OCI-LY7 (cell line): ENCODE data around the gene ADAMTS17.

Experiments used
- EZH2phosphoT487 ChIP-seq: fragments of 200-600 bp; sonication (generic); IDR thresholded peaks from 2 replicates; pipeline ENCODE4 v1.6.1; 2018; ENCODE audit warnings: low read depth, borderline replicate concordance, mild to moderate bottlenecking, mixed run types, antibody characterized with exemption, low read length, moderate library complexity, mixed read lengths
- TF ChIP-seq, protein P1 (sequence below): fragments of 200-600 bp; sonication (generic); conservative IDR thresholded peaks from 2 replicates; pipeline ENCODE4 v1.5.1; 2014; ENCODE audit warnings: mild to moderate bottlenecking, antibody characterized with exemption, low read length, moderate library complexity, mixed read lengths

DNA sequence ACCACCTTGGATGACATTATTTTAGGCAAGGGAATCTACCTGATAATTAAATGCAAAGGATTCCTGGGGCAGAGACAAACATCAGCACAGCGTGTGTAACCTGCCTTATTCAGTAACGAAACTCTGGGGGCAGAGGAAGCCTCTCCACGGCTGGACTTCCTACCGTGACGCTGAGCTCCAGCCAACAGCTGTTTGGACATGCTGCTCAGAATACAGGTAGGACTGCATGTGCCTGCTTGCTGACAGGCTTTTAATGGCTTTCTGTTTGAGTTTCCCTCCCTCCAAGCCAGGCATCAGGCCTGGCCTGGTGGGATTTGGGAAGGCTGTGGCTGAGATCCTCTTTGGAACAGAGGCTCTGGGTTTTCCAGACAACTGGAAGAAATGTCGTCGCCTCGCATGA is 150.6 kb downstream of the ADAMTS17 start:
- TF ChIP-seq, protein P1, sequence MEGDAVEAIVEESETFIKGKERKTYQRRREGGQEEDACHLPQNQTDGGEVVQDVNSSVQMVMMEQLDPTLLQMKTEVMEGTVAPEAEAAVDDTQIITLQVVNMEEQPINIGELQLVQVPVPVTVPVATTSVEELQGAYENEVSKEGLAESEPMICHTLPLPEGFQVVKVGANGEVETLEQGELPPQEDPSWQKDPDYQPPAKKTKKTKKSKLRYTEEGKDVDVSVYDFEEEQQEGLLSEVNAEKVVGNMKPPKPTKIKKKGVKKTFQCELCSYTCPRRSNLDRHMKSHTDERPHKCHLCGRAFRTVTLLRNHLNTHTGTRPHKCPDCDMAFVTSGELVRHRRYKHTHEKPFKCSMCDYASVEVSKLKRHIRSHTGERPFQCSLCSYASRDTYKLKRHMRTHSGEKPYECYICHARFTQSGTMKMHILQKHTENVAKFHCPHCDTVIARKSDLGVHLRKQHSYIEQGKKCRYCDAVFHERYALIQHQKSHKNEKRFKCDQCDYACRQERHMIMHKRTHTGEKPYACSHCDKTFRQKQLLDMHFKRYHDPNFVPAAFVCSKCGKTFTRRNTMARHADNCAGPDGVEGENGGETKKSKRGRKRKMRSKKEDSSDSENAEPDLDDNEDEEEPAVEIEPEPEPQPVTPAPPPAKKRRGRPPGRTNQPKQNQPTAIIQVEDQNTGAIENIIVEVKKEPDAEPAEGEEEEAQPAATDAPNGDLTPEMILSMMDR: no peak
- no peak for TF ChIP-seq EZH2phosphoT487
